Testis (tissue), 3 donors: ENCODE results near the gene POLR1A. TPM values are rescaled to one million over a fixed set of nuclear protein-coding genes. Genes with fewer than 3 reads are reported as not detected.
A peak's percentile ranks its signal among the peaks of the same experiment; 100 is the strongest.

Source experiments
- DNase-seq: peaks from one replicate; pipeline ENCODE4 v3.0.0-alpha.2; 2019
- H3K27ac ChIP-seq, 2 donors: fragments of 200-600 bp; sonication (generic); one replicate each; pipeline ENCODE4 v1.5.1; 2019
- H3K27me3 ChIP-seq: fragments of 200-600 bp; sonication (generic); one replicate; pipeline ENCODE4 v1.5.1; 2019
- H3K36me3 ChIP-seq: fragments of 200-600 bp; sonication (generic); one replicate; pipeline ENCODE4 v1.5.1; 2017; ENCODE audit warnings: low read depth; ENCODE audit errors: missing control alignments
- H3K4me1 ChIP-seq: fragments of 200-600 bp; sonication (generic); one replicate; pipeline ENCODE4 v1.5.1; 2019
- H3K4me3 ChIP-seq, 2 donors: fragments of 200-600 bp; sonication (generic); one replicate each; pipeline ENCODE4 v1.5.1; 2017 to 2019
- H3K9me3 ChIP-seq: fragments of 200-600 bp; sonication (generic); one replicate; pipeline ENCODE4 v1.5.1; 2017
- POLR2A ChIP-seq: fragments of 450-650 bp; IDR thresholded peaks from one replicate; pipeline ENCODE4 v1.6.1; 2017; ENCODE audit warnings: antibody characterized with exemption, mild to moderate bottlenecking, moderate library complexity
- WGBS, 2 donors: methylation state at CpG; one replicate each; pipeline ENCODE4 v1.1.5; 2018; 5-methylcytosine and 5-hydroxymethylcytosine counted together
- intact Hi-C: fragments of 100-400 bp; cut with DNase I; formaldehyde crosslinking; loops from one replicate; pipeline ENCODE4 v1.15.1; 2023; ENCODE audit warnings: low total_unique reads
- polyA plus RNA-seq: library from polyadenylated mRNA; stranded (reverse); fragments of 350-450 nt; fragmentation: Illumina TruSeq; extraction: RNeasy Lipid Tissue Mini Kit (QIAGEN cat#74804); gene quantifications from one replicate; pipeline ENCODE4 v1.2.3, GENCODE V29; 2014; ENCODE audit warnings: low read depth, low replicate concordance; ENCODE audit not compliant: insufficient read depth
- total RNA-seq, 2 donors: library from RNA; depleted of rRNA; stranded (reverse); fragments of >200 nt; gene quantifications; one replicate each; pipeline ENCODE4 v1.2.3, GENCODE V29; 2016
- TF ChIP-seq, protein P1 (sequence below), 3 experiments: fragments of 450-650 bp in 2 of 3; fragments of 200-600 bp in 1 of 3; sonication (generic) in 1 of 3; IDR thresholded peaks; one replicate each; pipeline ENCODE4 v1.5.1; 2016 to 2019; ENCODE audit warnings: antibody characterized with exemption in 3 of 3, mild to moderate bottlenecking in 2 of 3, moderate library complexity in 1 of 3

POLR1A gene
- total and polyA plus RNA-seq, 3 donors from 2014 or later: 20.0 to 28.7 (median 28.1) TPM

DNA sequence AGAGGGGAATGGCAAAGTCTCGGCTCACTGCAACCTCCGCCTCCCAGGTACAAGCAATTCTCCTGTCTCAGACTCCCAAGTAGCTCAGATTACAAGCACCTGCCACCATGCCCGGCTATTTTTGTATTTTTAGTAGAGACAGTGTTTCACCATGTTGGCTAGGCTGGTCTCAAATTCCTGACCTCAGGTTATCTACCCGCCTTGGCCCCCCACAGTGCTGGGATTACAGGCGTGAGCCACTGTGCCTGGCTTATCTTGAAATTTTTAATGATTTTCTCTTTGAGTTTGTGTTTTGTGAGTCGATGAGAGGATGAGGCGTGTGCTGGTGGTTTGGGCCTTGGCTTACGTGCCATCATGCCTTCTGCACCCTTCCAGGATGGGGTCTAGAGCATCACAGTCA is 115.6 kb downstream of the POLR1A start:
- Histone ChIP-seq H3K4me1 (peaks cover 15% of the 10 kb centered on the region), H3K4me3 (no peak overlapping the region), H3K27me3 (no peaks in the 10 kb centered on the region), H3K27ac (no peak overlapping the region), H3K36me3 (no peaks in the 10 kb centered on the region), H3K9me3 (no peaks in the 10 kb centered on the region)
- intact Hi-C loops: no loop called here
- DNase-seq: no peak
- WGBS, 2 donors: 69 to 78% methylated on average over 8 of the region's 8 CpGs
- no peak for TF ChIP-seq POLR2A
- TF ChIP-seq, protein P1, sequence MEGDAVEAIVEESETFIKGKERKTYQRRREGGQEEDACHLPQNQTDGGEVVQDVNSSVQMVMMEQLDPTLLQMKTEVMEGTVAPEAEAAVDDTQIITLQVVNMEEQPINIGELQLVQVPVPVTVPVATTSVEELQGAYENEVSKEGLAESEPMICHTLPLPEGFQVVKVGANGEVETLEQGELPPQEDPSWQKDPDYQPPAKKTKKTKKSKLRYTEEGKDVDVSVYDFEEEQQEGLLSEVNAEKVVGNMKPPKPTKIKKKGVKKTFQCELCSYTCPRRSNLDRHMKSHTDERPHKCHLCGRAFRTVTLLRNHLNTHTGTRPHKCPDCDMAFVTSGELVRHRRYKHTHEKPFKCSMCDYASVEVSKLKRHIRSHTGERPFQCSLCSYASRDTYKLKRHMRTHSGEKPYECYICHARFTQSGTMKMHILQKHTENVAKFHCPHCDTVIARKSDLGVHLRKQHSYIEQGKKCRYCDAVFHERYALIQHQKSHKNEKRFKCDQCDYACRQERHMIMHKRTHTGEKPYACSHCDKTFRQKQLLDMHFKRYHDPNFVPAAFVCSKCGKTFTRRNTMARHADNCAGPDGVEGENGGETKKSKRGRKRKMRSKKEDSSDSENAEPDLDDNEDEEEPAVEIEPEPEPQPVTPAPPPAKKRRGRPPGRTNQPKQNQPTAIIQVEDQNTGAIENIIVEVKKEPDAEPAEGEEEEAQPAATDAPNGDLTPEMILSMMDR (IDR thresholded peaks at IDR 0.05): no peak

DNA sequence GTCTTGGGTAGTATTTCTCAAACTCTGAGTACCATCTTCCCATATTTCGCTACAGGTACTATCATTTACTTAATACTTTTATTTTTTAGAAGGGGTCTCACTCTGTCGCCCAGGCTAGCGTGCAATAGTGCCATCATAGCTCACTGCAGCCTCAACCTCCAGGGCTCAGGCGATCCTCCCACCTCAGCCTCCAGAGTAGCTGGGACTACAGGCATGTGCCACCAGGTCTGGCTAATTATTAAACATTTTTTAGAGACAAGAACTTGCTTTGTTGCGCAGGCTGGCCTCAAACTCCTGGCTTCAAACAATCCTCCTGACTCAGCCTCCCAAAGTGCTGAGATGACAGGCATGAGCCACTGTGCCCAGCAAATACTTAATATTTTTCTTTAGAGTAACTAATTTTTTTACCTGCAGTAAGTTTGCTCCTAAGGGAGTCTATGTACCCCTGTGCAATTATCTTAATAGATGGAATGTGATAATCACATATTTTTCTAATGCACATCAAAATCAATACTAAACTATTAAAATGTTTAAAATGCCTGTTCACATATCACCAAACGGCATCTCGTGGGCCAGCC is 116.3 kb downstream of the POLR1A start:
- H3K27ac ChIP-seq: no peak overlapping the region
- H3K4me1 ChIP-seq: peaks cover 13% of the 10 kb centered on the region
- no peak overlapping the region for H3K4me3 ChIP-seq
- H3K27me3 ChIP-seq: no peaks in the 10 kb centered on the region
- DNase-seq: no peak
- no peaks in the 10 kb centered on the region for H3K9me3 ChIP-seq
- no peaks in the 10 kb centered on the region for H3K36me3 ChIP-seq
- intact Hi-C loops: no loop called here
- 81% methylated on average over 7 of the region's 7 CpGs for WGBS, 2 donors
- TF ChIP-seq, protein P1 (IDR thresholded peaks at IDR 0.05): no peak
- TF ChIP-seq POLR2A: no peak

DNA sequence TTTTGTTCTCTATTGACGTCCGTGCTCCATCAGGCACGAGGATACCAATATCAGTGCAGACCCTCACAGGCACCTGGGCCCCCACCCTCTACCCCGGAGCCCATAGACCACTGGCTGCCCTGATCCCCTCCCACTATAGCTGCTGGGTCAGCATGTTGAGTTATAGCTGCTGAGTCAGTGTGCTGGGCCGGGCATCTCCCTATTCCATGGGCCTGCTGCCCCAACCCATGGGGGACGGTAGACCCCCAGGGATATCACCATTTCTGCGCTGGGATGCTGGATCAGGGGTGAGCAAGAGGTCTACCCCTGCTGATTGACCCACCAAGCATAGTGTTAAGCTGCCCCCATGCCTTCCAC is 116.8 kb downstream of the POLR1A start:
- Histone ChIP-seq H3K27me3 (no peaks in the 10 kb centered on the region), H3K9me3 (no peaks in the 10 kb centered on the region), H3K4me3 (no peak overlapping the region), H3K27ac (peak overlapping the region in 1 of 2 donors; percentile 16), H3K36me3 (no peaks in the 10 kb centered on the region), H3K4me1 (peaks cover 8% of the 10 kb centered on the region)
- TF ChIP-seq, protein P1 (IDR thresholded peaks at IDR 0.05): no peak
- TF ChIP-seq POLR2A: no peak
- DNase-seq: no peak
- WGBS, 2 donors: 87 to 88% methylated on average over 7 of the region's 7 CpGs
- intact Hi-C loops: no loop called here

DNA sequence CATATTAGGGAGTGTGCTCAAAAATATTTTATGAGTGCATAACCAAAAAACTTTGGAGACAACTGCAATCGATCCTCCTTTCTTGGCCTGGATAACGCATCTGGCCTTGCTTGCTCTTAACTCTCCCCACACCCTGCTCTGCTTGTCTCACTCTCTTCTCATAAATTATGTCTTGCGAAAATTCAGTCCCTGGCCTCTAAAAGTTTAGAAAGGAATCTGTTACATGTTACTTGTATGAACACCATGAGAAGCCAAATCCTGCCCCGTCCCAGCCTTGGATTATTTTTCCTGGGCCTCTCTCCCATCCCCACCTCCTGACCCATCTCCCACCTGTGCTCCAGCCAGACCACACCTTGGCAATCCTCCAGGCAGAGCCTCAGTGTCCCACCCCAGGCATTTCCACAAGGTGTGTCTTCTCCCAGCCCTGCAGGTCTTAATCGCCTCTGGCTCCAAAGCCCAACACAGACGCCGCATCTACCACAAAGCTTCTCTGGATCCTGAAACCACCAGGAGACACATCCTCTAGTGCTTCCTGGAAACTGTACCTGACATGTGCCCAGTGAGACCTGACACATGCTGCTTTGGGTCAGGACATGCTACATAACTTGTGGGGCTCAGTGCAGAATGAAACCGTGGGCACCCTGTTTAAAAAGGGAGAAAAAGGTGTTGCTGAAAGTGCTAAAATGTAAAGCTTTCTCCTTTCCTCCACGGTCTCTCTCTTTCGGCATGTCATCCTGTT is 117.3 kb downstream of the POLR1A start:
- peak overlapping the region; percentile 5 to 16 for H3K27ac ChIP-seq
- peaks cover 4% of the 10 kb centered on the region for H3K4me1 ChIP-seq
- no peak overlapping the region for H3K4me3 ChIP-seq
- 77 to 78% methylated on average over 10 of the region's 10 CpGs for WGBS, 2 donors
- intact Hi-C loops: no loop called here
- no peaks in the 10 kb centered on the region for H3K36me3 ChIP-seq
- no peaks in the 10 kb centered on the region for H3K9me3 ChIP-seq
- no peaks in the 10 kb centered on the region for H3K27me3 ChIP-seq
- TF ChIP-seq, protein P1 (IDR thresholded peaks at IDR 0.05): no peak
- no peak for DNase-seq
